HCT116 (cell line): ENCODE measurements around the gene SDCBP2. TPM values are rescaled to one million over a fixed set of nuclear protein-coding genes. Genes with fewer than 3 reads are reported as not detected.
A peak's percentile ranks its signal among the peaks of the same experiment; 100 is the strongest.

Source experiments
- ATAC-seq: fragments of 200-7000 bp; cut with Tn5 transposase; 2 replicates; pipeline ENCODE4 v1.9.1; 2020; ENCODE audit warnings: mild to moderate bottlenecking, moderate library complexity
- BruUV-seq: library from RNA; stranded (reverse); fragments of 400-500 nt; replicated peaks from 2 replicates; lab custom pipeline; 2021; lab: Mats Ljungman, UMichigan
- CTCF ChIA-PET: fragments of 300-600 bp; sonication (Branson Sonifier 250); formaldehyde crosslinking; loops from one replicate; lab custom pipeline; 2021; ENCODE audit warnings: antibody characterized with exemption; lab: Charles Lee
- POLR2A ChIA-PET: fragments of 300-600, 350-600 bp; sonication (Branson Sonifier 250); formaldehyde crosslinking; loops from one replicate; lab custom pipeline; 2021; ENCODE audit warnings: antibody characterized with exemption; lab: Charles Lee
- RAD21 ChIA-PET, 2 experiments: fragments of 300-600 bp; sonication (Branson Sonifier 250); formaldehyde crosslinking; loops; one replicate each; lab custom pipeline; 2023; ENCODE audit warnings: low total read pairs in 2 of 2; ENCODE audit not compliant: uncharacterized antibody in 2 of 2, unreplicated experiment in 2 of 2, low non-redundant PET in 1 of 2; lab: Charles Lee
- DNase-seq: peaks from one replicate; pipeline ENCODE4 v3.0.0-alpha.2; 2010; ENCODE audit warnings: low read depth, low spot score
- H2AFZ ChIP-seq: fragments of 200-600 bp; shearing (Covaris generic), sonication (generic); 2 replicates; pipeline ENCODE4 v1.6.1; 2017; ENCODE audit warnings: low read depth, mixed run types, mixed read lengths, antibody characterized with exemption, low read length; ENCODE audit not compliant: poor library complexity, severe bottlenecking
- H3K27ac ChIP-seq: 2 replicates; pipeline ENCODE4 v1.5.1; 2012; ENCODE audit warnings: low read depth, low read length
- H3K27me3 ChIP-seq: fragments of 200-600 bp; sonication (generic); 2 replicates; pipeline ENCODE4 v1.6.1; 2016; ENCODE audit warnings: mixed run types, low read length, mixed read lengths; ENCODE audit not compliant: insufficient read depth
- H3K36me3 ChIP-seq, 2 experiments: fragments of 200-500 bp in 1 of 2; fragments of 200-600 bp in 1 of 2; sonication (Bioruptor generic) in 1 of 2; sonication (generic) in 1 of 2; 2 replicates each; pipeline versions ENCODE4 v1.5.1 to v1.6.1; 2014 to 2016; ENCODE audit warnings: low read length in 2 of 2, inconsistent platforms in 1 of 2, mixed read lengths in 1 of 2, mixed run types in 1 of 2; ENCODE audit not compliant: insufficient read depth in 2 of 2, control insufficient read depth in 1 of 2
- H3K4me1 ChIP-seq, 2 experiments: fragments of 200-600 bp in 1 of 2; sonication (generic) in 1 of 2; 2 replicates each; pipeline versions ENCODE4 v1.5.1 to v1.6.1; 2012 to 2017; ENCODE audit warnings: low read length in 2 of 2, inconsistent platforms in 1 of 2, mild to moderate bottlenecking in 1 of 2, mixed read lengths in 1 of 2, mixed run types in 1 of 2, moderate library complexity in 1 of 2; ENCODE audit not compliant: insufficient read depth in 2 of 2, control insufficient read depth in 1 of 2
- H3K4me2 ChIP-seq: fragments of 200-600 bp; sonication (generic); 2 replicates; pipeline ENCODE4 v1.6.1; 2017; ENCODE audit warnings: mixed run types, low read length, mixed read lengths
- H3K4me3 ChIP-seq, 2 experiments: fragments of 200-600 bp in 1 of 2; sonication (generic) in 1 of 2; replicated peaks in 1 of 2; 2 replicates each; pipeline ENCODE4 v1.5.1; 2011 to 2016; ENCODE audit warnings: low read length in 2 of 2, control low read depth in 1 of 2, low read depth in 1 of 2, mild to moderate bottlenecking in 1 of 2, mixed read lengths in 1 of 2, mixed run types in 1 of 2
- H3K79me2 ChIP-seq: fragments of 200-600 bp; sonication (generic); 2 replicates; pipeline ENCODE4 v1.6.1; 2017; ENCODE audit warnings: mild to moderate bottlenecking, mixed run types, low read length, moderate library complexity, mixed read lengths; ENCODE audit not compliant: insufficient read depth
- H3K9ac ChIP-seq: fragments of 200-600 bp; sonication (generic); 2 replicates; pipeline ENCODE4 v1.6.1; 2016; ENCODE audit warnings: low read length, mixed read lengths
- H3K9me2 ChIP-seq: fragments of 200-600 bp; sonication (generic), shearing (Covaris generic); 2 replicates; pipeline ENCODE4 v1.6.1; 2017; ENCODE audit warnings: mixed run types, mild to moderate bottlenecking, moderate library complexity; ENCODE audit not compliant: insufficient read depth
- H3K9me3 ChIP-seq, 2 experiments: fragments of 200-500 bp in 1 of 2; fragments of 200-600 bp in 1 of 2; sonication (Bioruptor generic) in 1 of 2; sonication (generic) in 1 of 2; 2 replicates each; pipeline ENCODE4 v1.6.1; 2014 to 2017; ENCODE audit warnings: low read length in 2 of 2, mixed read lengths in 2 of 2, inconsistent platforms in 1 of 2, low read depth in 1 of 2, mild to moderate bottlenecking in 1 of 2, mixed run types in 1 of 2, moderate library complexity in 1 of 2; ENCODE audit not compliant: control insufficient read depth in 1 of 2, insufficient read depth in 1 of 2
- H4K20me1 ChIP-seq: fragments of 200-600 bp; sonication (generic), shearing (Covaris generic); 2 replicates; pipeline ENCODE4 v1.6.1; 2017; ENCODE audit warnings: mixed run types, mild to moderate bottlenecking, moderate library complexity; ENCODE audit not compliant: insufficient read depth
- CBX3 ChIP-seq: IDR thresholded peaks from 2 replicates; pipeline ENCODE4 v1.6.1; 2012; ENCODE audit warnings: low read depth
- EZH2 ChIP-seq: fragments of 200-600 bp; sonication (generic); IDR thresholded peaks from 2 replicates; pipeline ENCODE4 v1.6.1; 2017; ENCODE audit warnings: antibody characterized with exemption, mixed run types
- FOSL1 ChIP-seq: IDR thresholded peaks from 2 replicates; pipeline ENCODE4 v1.6.1; 2012; ENCODE audit warnings: low read depth
- JUND ChIP-seq: IDR thresholded peaks from 2 replicates; pipeline ENCODE4 v1.6.1; 2012
- POLR2AphosphoS5 ChIP-seq: IDR thresholded peaks from 2 replicates; pipeline ENCODE4 v1.6.1; 2011; ENCODE audit warnings: mild to moderate bottlenecking, low read depth, low read length, moderate library complexity
- RAD21 ChIP-seq: IDR thresholded peaks from 2 replicates; pipeline ENCODE4 v1.6.1; 2012; ENCODE audit warnings: low read depth, mild to moderate bottlenecking
- TCF7L2 ChIP-seq: IDR thresholded peaks from 2 replicates; pipeline ENCODE4 v1.7.0; 2011; ENCODE audit warnings: borderline replicate concordance, inconsistent platforms; ENCODE audit not compliant: insufficient read depth, insufficient read length; ENCODE audit errors: extremely low read depth
- intact Hi-C: fragments of 100-400 bp; cut with micrococcal nuclease; formaldehyde crosslinking; loops from 2 replicates; pipeline ENCODE4 v1.10.0; 2022
- total RNA-seq: library from RNA; stranded (reverse); gene quantifications from one replicate; pipeline ENCODE4 v1.2.1, GENCODE V29; 2021; ENCODE audit not compliant: unreplicated experiment

The SDCBP2 gene
- total RNA-seq, 1 experiment from 2014 or later = 3.4 TPM

DNA sequence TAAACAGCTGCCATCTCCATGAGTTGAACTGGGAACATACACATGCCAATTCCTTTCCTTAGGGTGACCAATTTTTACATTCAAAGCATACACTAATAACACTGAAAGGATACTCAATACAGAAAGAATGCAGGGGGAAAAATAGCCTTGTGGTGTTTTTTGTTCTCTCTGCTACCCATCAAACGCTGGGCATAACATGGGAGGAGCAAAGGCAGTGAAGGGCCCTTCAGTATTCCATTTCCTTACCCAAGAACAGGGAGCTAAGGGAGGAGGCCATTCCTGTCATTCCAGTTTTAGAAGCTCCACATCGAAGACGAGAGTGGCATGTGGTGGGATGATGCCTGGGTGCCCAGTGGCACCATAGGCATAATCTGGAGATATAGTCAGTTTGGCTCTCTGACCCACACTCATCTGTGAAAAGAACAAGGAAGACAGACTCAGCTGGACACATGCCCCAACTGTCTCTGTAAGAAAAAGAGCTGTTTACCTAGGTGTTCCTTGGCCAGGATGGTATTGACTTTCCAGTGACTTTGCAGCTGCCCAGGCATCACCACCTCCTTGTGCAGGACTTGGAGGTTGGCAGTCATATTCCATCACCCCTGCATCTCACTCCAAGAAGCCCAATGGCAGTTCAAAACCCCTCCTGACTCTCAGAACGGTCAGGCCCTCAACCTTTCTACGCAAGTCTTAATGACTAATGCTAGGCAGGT lies 43.0 kb upstream of the SDCBP2 start:
- no peak for TF ChIP-seq CBX3
- no peak for TF ChIP-seq FOSL1
- no peak for TF ChIP-seq TCF7L2
- no peak for TF ChIP-seq JUND
- no peak for TF ChIP-seq RAD21
- peaks cover 79% of the 10 kb centered on the region for H3K79me2 ChIP-seq
- ChIA-PET CTCF (no interaction called here), POLR2A (no interaction called here), RAD21 (no interaction called here)
- intact Hi-C loops = no loop called here
- H3K9ac ChIP-seq = no peak overlapping the region
- peaks cover 0 to 6% of the 10 kb centered on the region in 2 experiments; a peak in 2 of 4 replicates for H3K4me1 ChIP-seq
- ATAC-seq (no peak), DNase-seq (no peak)
- no peak overlapping the region for H2AFZ ChIP-seq
- BruUV-seq = no TSS peak
- H3K4me2 ChIP-seq = no peak overlapping the region
- H3K9me2 ChIP-seq = no peaks in the 10 kb centered on the region
- H3K36me3 ChIP-seq = peaks cover 25 to 47% of the 10 kb centered on the region in 2 experiments
- H3K4me3 ChIP-seq = no peak overlapping the region
- no peaks in the 10 kb centered on the region for H3K9me3 ChIP-seq
- H4K20me1 ChIP-seq = peaks cover 14% of the 10 kb centered on the region
- H3K27ac ChIP-seq = no peak overlapping the region
- no peaks in the 10 kb centered on the region for H3K27me3 ChIP-seq

DNA sequence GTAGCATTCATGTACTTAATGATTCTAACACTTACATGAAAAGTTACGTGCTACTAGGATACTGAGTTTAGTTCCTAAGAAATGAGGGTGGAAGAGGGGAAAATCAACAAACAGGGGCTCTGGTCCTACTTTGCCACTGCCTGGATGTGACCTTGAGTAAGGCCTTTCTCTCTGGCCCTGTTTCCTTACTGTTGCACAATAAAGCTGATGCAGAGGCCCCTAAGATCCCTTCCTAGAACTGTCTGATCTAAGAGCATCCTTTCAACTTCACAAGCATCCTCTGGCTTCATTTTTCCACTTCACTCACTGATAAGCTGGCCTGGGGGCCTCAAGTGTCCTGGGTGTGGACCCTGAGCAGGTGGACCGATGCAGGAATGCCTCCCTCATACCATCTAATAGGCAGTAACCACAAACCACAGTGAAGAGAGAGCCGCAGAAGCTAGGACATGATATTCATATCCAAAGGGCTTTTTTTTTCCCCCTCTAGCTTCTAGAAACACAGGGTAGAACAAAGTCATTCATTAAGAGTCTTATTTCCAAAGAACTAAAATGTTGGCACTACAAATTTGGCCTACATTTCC lies 42.4 kb upstream of the SDCBP2 start:
- H3K9me3 ChIP-seq = no peaks in the 10 kb centered on the region
- ChIA-PET RAD21 (no interaction called here), CTCF (no interaction called here), POLR2A (no interaction called here)
- H2AFZ ChIP-seq = no peak overlapping the region
- no peaks in the 10 kb centered on the region for H3K9me2 ChIP-seq
- peaks cover 14% of the 10 kb centered on the region for H4K20me1 ChIP-seq
- no TSS peak for BruUV-seq
- H3K36me3 ChIP-seq = peaks cover 25 to 47% of the 10 kb centered on the region in 2 experiments
- H3K27ac ChIP-seq = no peak overlapping the region
- H3K4me3 ChIP-seq = no peak overlapping the region
- no peak overlapping the region for H3K9ac ChIP-seq
- H3K27me3 ChIP-seq = no peaks in the 10 kb centered on the region
- no peak for ATAC-seq
- no peak for DNase-seq
- no peak overlapping the region for H3K4me2 ChIP-seq
- peaks cover 72% of the 10 kb centered on the region for H3K79me2 ChIP-seq
- peaks cover 0 to 6% of the 10 kb centered on the region in 2 experiments; a peak in 2 of 4 replicates for H3K4me1 ChIP-seq
- TF ChIP-seq POLR2AphosphoS5 = 0 out of 2 replicates have a peak, but pooled peaks have one; percentile 2
- no peak for TF ChIP-seq EZH2
- intact Hi-C loops = no loop called here
